IPS DF 4.7 (cell line): ENCODE measurements around the gene NCKAP5.

Source experiments
- DNase-seq: peaks from one replicate; pipeline ENCODE4 v3.0.0-alpha.2; 2013; ENCODE audit warnings: low spot score; ENCODE audit errors: extremely low read depth

NCKAP5 gene

GRCh38 chr2:133271105-133271504, 297.2 kb downstream of the NCKAP5 start:
- DNase-seq = no peak

- no peak for DNase-seq
Measured at GRCh38 chr2:133270550-133270949, 297.7 kb downstream of the NCKAP5 start.

- no peak for DNase-seq
Measured at GRCh38 chr2:133266926-133267590, 301.2 kb downstream of the NCKAP5 start.

- DNase-seq = peak; percentile 36
Measured at GRCh38 chr2:133266041-133266925, 302.0 kb downstream of the NCKAP5 start.

- DNase-seq = no peak
Measured at GRCh38 chr2:133265432-133265949, 302.8 kb downstream of the NCKAP5 start.

- DNase-seq = no peak
Measured at GRCh38 chr2:133264989-133265401, 303.3 kb downstream of the NCKAP5 start.

- no peak for DNase-seq
Measured at GRCh38 chr2:133262893-133263292, 305.4 kb downstream of the NCKAP5 start.

GRCh38 chr2:133255360-133255759, 312.9 kb downstream of the NCKAP5 start:
- no peak for DNase-seq

- no peak for DNase-seq
Measured at GRCh38 chr2:133253793-133254192, 314.5 kb downstream of the NCKAP5 start.

GRCh38 chr2:133252780-133253355, 315.4 kb downstream of the NCKAP5 start:
- DNase-seq = no peak

GRCh38 chr2:133249362-133249761, 318.9 kb downstream of the NCKAP5 start:
- DNase-seq = no peak

GRCh38 chr2:133248264-133248663, 320.0 kb downstream of the NCKAP5 start:
- no peak for DNase-seq

GRCh38 chr2:133247631-133248030, 320.6 kb downstream of the NCKAP5 start:
- DNase-seq = no peak

- no peak for DNase-seq
Measured at GRCh38 chr2:133241224-133241571, 327.1 kb downstream of the NCKAP5 start.

- DNase-seq = no peak
Measured at GRCh38 chr2:133240491-133241223, 327.6 kb downstream of the NCKAP5 start.

GRCh38 chr2:133235968-133236367, 332.3 kb downstream of the NCKAP5 start:
- no peak for DNase-seq

GRCh38 chr2:133232556-133232955, 335.7 kb downstream of the NCKAP5 start:
- DNase-seq = no peak

- DNase-seq = no peak
Measured at GRCh38 chr2:133231264-133231663, 337.0 kb downstream of the NCKAP5 start.

GRCh38 chr2:133229974-133230373, 338.3 kb downstream of the NCKAP5 start:
- DNase-seq = no peak

GRCh38 chr2:133223226-133223625, 345.0 kb downstream of the NCKAP5 start:
- no peak for DNase-seq

- DNase-seq = no peak
Measured at GRCh38 chr2:133221398-133221797, 346.9 kb downstream of the NCKAP5 start.
